ENCODE results near the gene NTNG1.
"Not testable (repeated sequence)": the region's sequence is repeated elsewhere in the genome, so short reads cannot be mapped to it uniquely, and the experiment has no call there.

NTNG1 gene

GRCh38 chr1:107213225-107213624 lies 72.4 kb downstream of the NTNG1 start:
- DNase-seq: no peak

- no peak for DNase-seq
These were observed 79.2 kb downstream of the NTNG1 start for GRCh38 chr1:107220036-107220435.

- DNase-seq: no peak
These were observed 84.9 kb downstream of the NTNG1 start for GRCh38 chr1:107225706-107226105.

GRCh38 chr1:107228704-107229371 lies 88.0 kb downstream of the NTNG1 start:
- no peak for DNase-seq

- no peak for DNase-seq
These were observed 88.9 kb downstream of the NTNG1 start for GRCh38 chr1:107229711-107230110.

GRCh38 chr1:107230121-107230520 lies 89.3 kb downstream of the NTNG1 start:
- DNase-seq: no peak

- no peak for DNase-seq
These were observed 90.5 kb downstream of the NTNG1 start for GRCh38 chr1:107231291-107231690.

GRCh38 chr1:107232426-107232825 lies 91.6 kb downstream of the NTNG1 start:
- no peak for DNase-seq

- DNase-seq: not testable (repeated sequence)
These were observed 95.9 kb downstream of the NTNG1 start for GRCh38 chr1:107236760-107237159.

GRCh38 chr1:107243461-107243860 lies 102.6 kb downstream of the NTNG1 start:
- no peak for DNase-seq

GRCh38 chr1:107244709-107245500 lies 104.1 kb downstream of the NTNG1 start:
- no peak for DNase-seq

- no peak for DNase-seq
These were observed 106.0 kb downstream of the NTNG1 start for GRCh38 chr1:107246775-107247345.

- DNase-seq: no peak
These were observed 106.8 kb downstream of the NTNG1 start for GRCh38 chr1:107247679-107248078.

GRCh38 chr1:107250169-107250568 lies 109.3 kb downstream of the NTNG1 start:
- no peak for DNase-seq

GRCh38 chr1:107251083-107251482 lies 110.2 kb downstream of the NTNG1 start:
- DNase-seq: no peak

- DNase-seq: no peak
These were observed 111.0 kb downstream of the NTNG1 start for GRCh38 chr1:107251839-107252238.

- DNase-seq: no peak
These were observed 111.4 kb downstream of the NTNG1 start for GRCh38 chr1:107252271-107252670.

- DNase-seq: no peak
These were observed 113.5 kb downstream of the NTNG1 start for GRCh38 chr1:107254306-107254705.

- no peak for DNase-seq
These were observed 114.6 kb downstream of the NTNG1 start for GRCh38 chr1:107255469-107255868.

- no peak for DNase-seq
These were observed 121.8 kb downstream of the NTNG1 start for GRCh38 chr1:107262467-107263286.

GRCh38 chr1:107263291-107263915 lies 122.6 kb downstream of the NTNG1 start:
- no peak for DNase-seq

- DNase-seq: no peak
These were observed 123.2 kb downstream of the NTNG1 start for GRCh38 chr1:107264007-107264406.

GRCh38 chr1:107264561-107264960 lies 123.7 kb downstream of the NTNG1 start:
- no peak for DNase-seq
